A549 (cell line): Measurements from ENCODE around the gene KRTAP10-10.

Source experiments
- CTCF ChIP-seq: fragments of >200 bp; sonication (Bioruptor Twin); formaldehyde crosslinking; IDR thresholded peaks from 3 replicates; pipeline ENCODE4 v1.5.1; 2016
- EHMT2 ChIP-seq: fragments of 200-600 bp; sonication (generic); IDR thresholded peaks from 2 replicates; pipeline ENCODE4 v1.6.1; 2016; ENCODE audit warnings: antibody characterized with exemption, low read depth, mild to moderate bottlenecking, moderate library complexity
- EP300 ChIP-seq, 2 experiments: fragments of >200 bp; sonication (Bioruptor Twin); formaldehyde crosslinking; IDR thresholded peaks; 2 replicates in 1 of 2; 3 replicates in 1 of 2; pipeline ENCODE4 v1.6.1; 2016 to 2017
- KDM1A ChIP-seq: fragments of 200-600 bp; sonication (generic); IDR thresholded peaks from 2 replicates; pipeline ENCODE4 v1.6.1; 2016; ENCODE audit warnings: low read depth, mild to moderate bottlenecking
- POLR2AphosphoS2 ChIP-seq: conservative IDR thresholded peaks from 2 replicates; pipeline ENCODE4 v1.6.1; 2012; ENCODE audit warnings: low read length, improper control_type of control experiment, inconsistent platforms
- RCOR1 ChIP-seq: fragments of 150-350 bp; IDR thresholded peaks from 2 replicates; pipeline ENCODE4 v1.6.1; 2014; ENCODE audit warnings: antibody characterized with exemption, low read length, low read depth
- SMC3 ChIP-seq: fragments of >200 bp; sonication (Bioruptor Twin); formaldehyde crosslinking; IDR thresholded peaks from 3 replicates; pipeline ENCODE4 v1.6.1; 2018; ENCODE audit warnings: inconsistent platforms
- ZFP36 ChIP-seq: fragments of 450-650 bp; IDR thresholded peaks from 2 replicates; pipeline ENCODE4 v1.6.1; 2014; ENCODE audit warnings: borderline replicate concordance; ENCODE audit not compliant: partially characterized antibody
- ZNF302 ChIP-seq: fragments of 250-450 bp; sonication (Bioruptor Pico); IDR thresholded peaks from 2 replicates; pipeline ENCODE4 v1.9.0; 2021; ENCODE audit warnings: inconsistent platforms, mild to moderate bottlenecking, moderate library complexity
- ZSCAN20 ChIP-seq: fragments of 250-450 bp; sonication (Bioruptor Pico); IDR thresholded peaks from 2 replicates; pipeline ENCODE4 v1.8.0; 2022; ENCODE audit warnings: mild to moderate bottlenecking, moderate library complexity

- TF ChIP-seq CTCF (no peak), RCOR1 (no peak), EP300 (IDR thresholded peaks at IDR 0.05) (no peak), KDM1A (no peak), ZNF302 (no peak), SMC3 (no peak), ZFP36 (no peak), ZSCAN20 (CRISPR knock-in tag) (no peak), POLR2AphosphoS2 (no peak), EHMT2 (no peak)
Observed at GRCh38 chr21:44684077-44684476, 46.9 kb downstream of the KRTAP10-10 start.
